ENCODE data around the gene TNP2.

The TNP2 gene

DNA sequence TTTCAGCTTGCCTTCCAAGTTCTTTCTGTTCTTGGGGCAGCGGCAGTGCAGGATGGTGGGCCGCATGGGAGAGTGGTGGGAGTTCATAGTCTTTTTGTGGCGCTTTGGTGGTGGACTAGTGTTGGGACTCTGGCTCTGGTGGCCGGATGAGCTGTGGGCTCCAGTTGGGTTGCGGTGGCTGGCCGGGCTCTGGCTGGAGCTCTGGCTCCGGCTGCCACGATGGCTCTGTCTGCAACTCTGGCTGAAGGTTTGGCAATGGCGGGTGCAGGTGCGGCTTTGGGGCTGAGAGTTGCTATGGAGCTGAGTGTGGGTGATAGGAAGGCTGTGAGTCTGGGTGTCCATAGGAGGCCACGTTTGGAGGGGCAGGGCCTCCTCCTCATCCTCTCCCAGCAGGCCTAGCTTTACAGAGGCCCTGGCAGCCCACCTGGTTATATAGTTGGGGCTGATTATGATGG, at the start of gene TNP2:
Gene TNP2, minus strand, starts transcription at position 405 of the 455 bp plus-strand sequence. Its CDS starts 63 bp downstream, at position 342.
- no peak for DNase-seq

DNA sequence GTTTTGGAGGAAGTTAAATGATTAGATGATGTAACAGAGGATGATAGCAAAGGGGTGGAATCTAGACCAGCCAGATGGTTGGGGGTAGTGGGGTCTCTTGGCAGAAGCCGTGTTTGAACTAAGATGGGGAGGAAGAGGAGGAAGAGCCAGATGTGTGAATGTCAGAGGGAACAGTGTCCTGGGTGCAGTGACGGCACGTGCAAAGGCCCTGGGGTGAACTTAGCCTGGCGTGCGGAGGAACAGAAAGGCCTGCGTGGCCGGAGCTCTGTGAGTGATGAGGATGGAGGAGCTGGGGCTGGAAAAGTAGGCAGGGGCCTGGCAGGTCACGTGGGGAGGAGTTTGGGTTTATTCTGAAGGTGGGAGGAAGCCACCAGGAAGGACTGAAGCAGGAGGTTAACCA, 49.7 kb upstream of the TNP2 start:
- DNase-seq: no peak

DNA sequence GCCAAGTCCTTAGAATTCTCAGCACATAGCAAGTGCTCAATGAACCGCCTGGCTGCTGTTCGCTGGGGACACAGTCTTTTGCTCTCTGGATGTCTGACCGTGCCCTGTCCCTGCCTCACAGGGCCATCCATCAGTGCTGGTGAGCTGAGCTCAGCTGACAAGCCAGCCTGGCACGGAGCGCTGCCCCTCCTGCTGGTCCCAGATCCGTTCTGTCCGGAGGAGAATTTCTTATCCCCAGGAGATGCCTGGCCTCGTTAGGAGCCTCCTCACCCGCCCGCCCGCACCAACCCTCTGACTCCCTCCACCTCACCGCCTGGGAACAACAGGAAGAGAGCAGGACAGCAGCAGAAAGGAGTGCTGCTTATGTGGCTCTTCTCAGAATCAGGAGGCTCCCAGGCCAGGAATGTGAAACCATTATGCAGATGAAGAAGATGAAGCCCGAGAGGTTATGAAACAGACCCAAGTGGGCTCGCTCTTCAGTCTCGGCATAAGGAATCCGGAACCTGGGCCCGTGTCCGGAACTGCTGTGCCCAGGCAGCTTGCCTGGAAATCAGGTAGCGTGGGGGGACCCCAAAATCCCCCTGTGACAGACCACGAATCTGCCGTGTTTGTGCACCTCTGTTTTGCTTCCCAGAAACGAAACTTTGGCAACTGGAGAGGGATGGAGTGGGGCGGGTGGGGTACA, 47.3 kb upstream of the TNP2 start:
- DNase-seq: no peak

DNA sequence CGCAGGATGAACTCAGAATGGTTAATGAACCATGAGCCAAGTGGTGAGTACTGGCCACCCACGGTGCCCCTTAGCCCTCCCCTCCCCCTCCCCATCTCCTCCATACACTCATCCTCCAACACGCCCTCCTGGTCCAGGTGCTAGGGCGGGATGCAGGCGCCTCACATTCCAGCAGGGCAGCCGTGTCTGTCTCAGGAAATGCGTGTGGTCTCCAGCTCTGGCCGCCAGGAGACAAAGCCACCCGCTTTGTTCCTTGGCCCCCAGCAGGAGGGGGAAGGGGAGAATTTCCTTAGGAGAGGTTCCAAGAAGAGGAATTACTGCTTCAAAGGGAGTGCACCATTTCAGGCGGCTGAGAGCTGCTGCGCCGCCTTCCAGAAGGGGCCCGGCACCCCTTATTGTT, 46.4 kb upstream of the TNP2 start:
- no peak for DNase-seq

DNA sequence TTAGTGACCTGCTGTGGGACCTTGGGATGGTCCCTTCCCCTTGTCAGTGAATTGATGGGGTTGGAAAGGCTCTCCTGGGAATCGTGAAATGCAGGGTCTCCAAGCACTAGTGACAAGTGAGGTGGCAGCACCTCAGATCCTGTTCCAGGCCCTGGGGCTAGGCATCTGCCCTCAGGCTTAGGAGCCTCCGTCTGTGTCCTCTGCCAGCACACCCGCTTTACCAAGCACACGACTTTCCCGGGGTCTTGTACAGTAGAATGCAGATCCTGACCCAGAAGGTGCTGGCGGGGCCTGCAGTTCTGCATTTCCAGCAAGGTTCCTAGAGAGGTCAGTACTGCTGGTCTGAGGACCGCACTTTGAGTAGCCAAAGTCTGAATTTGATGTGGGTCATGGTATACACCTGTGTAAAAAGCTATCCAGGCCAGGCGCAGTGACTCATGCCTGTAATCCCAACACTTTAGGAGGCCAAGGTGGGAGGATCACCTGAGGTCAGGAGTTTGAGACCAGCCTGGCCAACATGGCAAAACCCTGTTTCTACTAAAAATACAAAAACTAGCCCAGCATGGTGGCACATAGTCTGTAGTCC, 45.3 kb upstream of the TNP2 start:
- DNase-seq: no peak

DNA sequence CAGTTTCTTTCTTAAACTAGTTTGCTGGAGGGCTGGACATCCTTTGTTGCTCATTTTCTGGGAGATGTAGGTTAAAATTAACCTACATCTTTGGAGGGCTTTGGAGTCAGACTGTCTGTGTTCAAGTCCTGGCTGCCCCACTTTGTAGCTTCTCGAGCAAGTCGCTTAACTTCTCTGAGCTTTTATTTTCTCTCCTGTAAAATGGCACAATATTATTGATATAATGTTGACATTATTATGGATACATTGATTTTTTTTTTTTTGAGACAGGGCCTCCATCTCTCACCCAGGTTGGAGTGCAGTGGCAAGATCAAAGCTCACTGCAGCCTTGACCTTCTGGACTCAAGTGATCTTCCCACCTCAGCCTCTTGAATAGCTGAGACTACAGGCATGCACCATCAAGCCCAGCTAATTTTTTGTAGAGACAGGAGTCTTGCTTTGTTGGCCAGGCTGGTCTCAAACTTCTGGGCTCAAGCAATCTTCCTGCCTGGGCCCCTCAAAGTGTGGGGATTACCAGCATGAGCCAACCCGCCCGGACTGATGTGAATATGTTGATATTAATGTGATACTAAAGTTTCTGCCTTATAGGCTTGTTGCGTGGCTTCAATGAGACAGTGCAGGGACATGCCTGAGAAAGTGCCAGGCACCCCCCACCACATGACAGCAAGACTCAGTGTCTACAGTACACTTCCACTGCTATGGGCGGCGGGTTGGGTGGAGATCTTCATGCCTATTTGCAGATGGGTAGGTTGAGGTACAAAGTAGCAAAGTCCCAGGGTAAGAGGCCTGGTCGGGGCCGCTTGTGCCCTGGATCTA, 44.6 kb upstream of the TNP2 start:
- no peak for DNase-seq

DNA sequence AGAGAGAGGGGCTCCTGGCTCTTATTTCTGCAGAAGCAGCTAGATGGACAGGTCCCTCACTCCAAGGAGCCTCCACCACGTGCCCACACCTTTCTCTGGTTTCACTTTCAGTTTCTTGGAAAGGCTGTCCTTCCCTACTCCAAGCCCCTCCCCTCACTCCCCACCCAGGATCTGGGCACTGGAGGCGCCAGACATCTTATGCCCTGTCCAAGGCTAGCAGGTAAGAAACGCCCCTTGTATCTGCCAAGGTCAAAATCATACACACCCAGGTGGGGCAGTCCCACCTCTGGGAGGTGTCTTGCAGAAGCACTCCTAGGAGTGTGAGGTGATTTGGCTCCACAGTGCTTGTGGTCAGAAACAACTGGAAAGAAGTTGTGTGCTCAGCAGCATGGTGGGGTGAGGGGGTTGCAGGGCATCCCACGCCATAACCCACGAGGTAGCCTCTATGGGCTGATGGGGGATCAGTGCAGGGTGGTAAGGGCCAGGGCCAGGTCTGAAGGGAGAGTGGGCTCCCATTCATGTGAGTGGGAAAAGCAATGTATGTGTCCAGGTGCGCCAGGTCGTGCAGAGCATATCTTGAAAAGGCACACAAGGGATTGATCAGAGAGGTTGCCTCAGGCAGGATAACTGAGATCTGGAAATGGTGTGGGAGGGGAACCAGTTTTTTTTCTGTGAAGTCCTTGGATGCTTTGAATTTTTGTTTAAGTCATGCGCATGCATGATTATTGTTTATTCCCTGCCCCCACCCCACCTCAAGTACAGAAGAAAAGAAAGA, 43.8 kb upstream of the TNP2 start:
- DNase-seq: no peak

DNA sequence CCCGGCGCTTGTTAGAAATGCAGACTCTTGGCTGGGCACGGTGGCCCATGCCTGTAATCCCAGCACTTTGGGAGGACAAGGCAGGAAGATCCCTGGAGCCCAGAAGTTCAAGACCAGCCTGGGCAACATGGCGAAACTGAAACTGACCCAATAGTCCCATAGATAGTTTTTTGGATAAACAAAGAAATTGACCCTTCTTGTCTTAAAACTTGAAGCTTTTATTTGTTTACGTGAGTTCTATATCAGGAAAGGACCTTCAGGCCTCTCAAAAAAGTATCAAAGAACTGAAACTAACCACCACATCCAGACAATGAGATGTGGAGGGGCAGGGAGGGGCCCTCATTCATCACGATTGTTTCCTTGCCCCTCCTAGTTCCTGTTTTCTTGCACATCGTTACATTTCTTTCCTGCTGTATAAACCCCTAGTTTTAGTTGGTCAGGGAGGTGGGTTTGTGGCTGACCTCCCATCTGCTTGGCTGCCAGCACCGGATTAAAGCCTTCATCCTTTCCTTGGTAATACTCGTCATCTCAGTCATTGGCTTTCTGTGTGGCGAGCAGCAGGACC, 42.0 kb upstream of the TNP2 start:
- no peak for DNase-seq

DNA sequence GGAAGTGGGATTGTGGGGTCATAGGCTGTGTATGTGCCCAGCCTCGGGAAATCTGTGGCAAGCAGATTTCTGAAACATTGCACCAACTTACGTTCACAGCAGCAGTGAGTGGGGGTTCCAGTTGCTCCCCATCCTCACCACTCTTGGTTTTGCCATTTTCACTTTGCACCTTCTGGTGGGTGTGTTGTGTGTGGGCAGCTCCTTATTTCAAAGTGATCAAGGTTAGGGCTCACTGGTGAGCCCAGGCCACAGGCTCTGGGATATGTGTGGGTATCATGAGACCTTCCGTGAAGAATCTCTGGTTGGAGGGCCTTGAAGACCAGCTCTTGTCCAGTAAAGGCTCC, 41.5 kb upstream of the TNP2 start:
- no peak for DNase-seq

DNA sequence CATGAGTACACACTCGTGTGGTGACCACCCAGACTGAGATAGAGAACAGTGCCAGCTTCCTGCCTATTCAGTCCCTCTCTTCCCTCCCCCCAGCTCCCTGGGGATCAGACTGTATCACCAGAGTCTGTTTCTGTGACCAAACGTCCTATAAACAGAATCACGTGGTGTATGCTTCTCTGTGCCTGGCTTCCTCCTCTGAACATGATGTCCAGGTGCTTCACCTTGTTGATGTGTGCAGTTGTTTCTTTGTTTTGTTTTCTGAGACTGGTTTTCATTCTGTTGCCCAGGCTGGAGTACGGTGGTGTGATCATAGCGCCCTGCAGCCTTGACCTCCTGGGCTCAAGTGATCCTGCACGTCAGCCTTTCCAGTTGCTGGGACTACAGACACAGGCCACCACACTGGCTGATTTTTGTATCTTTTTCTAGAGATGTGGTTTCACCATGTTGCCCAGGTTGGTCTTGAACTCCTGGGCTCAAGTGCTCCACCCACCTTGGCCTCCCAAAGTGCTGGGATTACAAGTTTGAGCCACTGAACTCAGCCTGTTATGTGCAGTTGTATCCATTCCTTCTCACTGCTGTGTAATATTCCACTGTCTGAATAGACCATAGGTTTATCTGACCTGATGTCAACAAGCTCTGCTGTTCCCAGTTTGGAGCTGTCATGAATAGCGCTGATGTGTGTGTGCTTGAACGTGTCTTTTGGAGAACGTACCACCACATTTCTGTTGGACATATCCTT, 40.9 kb upstream of the TNP2 start:
- no peak for DNase-seq

DNA sequence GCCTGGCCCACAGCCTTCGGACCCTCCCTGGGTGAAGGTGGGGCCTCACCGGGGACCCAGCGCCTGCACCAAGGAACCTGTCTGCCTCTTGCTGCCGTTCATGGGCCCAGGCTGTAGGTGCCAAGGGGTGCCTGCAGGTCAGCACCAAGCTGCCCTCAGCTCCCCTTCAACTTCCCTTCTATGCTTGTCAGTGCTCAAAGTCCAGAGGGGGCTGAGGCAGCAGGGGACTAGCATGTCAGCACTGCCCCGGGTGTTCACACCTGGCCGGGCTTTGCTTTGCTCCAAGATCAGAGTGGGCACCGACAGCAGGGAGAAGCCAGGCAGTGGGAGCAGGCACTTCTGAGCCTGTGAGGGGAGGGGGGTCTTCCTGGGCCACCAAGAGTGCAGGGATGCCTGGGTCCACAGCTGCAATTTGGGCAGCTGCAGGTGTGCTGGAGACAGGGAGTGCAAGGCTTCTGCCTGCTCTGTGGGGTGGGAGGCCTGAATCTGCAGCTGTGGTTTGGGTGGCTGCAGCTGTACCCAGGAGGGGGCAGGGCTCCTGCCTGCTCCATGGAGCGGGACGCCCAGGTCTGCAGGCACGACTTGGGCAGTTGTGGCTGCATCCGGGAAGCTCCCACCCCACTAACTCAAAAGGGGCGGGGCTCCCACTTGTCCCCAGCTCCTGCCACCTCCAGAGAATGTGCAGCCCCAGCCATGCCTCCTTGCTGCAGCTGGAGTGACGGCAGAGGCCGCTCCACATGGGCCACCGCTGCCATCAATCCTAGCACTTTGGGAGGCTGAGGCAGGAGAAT, 39.6 kb upstream of the TNP2 start:
- DNase-seq: no peak

DNA sequence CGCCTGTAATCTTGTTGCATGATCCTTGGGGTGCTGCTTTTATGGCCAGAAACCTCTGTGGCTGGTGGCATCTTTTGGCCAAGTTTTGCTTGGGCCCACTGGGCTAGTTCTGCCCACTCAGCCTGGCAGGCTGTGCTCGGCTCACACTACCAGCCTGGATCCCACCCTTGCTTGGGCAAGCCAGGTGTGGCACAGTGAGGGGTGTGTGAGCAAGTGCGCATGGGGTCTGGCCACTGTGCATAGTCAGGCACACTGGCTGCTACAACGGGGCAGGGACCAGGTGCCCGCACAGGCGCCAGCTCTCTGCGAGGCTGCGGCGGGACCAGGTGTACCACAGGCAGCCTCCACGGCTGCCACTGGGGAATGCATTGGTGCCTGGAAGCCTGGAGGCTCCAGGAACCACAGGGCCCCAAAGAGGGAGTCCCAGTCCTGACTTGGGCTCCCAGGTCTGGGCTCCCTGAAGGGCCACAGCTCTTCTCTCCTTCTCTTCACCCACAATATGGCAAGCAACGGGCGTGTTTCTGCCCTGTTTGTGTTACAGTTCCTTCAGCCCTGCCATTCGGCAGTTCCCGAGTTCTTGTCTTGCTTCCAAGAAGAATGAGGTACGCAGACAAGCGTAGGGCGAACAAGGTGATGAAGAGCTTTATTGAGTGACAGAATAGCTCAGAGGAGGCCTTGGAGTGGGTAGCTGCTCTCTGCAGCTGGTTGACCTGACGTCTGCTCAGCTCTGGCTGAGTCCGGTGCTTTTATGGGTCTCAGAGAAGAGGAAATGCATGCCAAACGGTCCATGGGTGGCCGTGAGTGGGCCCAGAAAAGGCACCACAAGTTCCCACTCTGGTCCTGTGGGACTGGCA, 38.7 kb upstream of the TNP2 start:
- no peak for DNase-seq

DNA sequence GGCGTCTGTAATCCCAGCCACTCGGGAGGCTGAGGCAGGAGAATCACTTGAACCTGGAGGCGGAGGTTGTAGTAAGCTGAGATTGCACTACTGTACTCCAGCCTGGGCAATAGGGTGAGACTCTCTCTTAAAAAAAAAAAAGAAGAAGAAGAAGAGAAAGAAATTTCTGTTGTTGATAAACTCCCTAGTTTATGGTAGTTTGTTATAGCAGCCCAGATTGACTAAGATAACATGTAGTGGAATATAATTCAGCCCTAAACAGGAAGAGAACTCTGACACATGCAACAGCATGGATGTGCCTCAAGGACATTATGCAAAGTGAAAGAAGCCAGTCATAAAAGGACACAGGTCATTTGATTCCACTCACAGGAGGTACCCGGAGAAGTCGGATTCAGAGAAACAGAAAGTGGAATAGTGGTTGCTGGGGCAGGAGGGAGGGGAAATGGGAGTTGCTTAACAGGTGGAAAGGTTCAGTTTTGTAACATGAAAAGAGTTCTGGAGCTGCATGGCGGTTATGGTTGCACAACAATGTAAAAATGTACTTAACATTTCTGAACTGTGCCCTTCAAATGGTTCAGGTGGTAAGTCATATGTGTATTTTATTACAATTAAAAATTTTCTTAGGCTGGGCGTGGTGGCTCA, 38.0 kb upstream of the TNP2 start:
- DNase-seq: no peak

DNA sequence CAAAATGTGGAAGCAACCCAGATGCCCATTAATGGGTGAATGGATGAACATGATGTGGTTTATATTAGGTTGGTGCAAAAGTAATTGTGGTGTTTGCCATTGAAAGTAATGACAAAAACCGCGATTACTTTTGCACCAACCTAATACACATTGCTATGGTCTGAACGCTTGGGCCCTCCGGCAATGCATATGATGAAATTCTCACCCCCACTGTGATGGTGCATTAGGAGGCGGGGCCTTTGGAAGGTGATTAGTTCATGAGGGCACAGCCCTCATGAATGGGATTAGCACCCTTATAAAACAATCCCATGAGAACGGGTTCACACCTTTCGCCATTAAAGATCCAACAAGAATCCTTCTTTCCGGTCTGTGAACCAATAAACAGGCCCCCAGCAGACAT, 37.3 kb upstream of the TNP2 start:
- DNase-seq: no peak

DNA sequence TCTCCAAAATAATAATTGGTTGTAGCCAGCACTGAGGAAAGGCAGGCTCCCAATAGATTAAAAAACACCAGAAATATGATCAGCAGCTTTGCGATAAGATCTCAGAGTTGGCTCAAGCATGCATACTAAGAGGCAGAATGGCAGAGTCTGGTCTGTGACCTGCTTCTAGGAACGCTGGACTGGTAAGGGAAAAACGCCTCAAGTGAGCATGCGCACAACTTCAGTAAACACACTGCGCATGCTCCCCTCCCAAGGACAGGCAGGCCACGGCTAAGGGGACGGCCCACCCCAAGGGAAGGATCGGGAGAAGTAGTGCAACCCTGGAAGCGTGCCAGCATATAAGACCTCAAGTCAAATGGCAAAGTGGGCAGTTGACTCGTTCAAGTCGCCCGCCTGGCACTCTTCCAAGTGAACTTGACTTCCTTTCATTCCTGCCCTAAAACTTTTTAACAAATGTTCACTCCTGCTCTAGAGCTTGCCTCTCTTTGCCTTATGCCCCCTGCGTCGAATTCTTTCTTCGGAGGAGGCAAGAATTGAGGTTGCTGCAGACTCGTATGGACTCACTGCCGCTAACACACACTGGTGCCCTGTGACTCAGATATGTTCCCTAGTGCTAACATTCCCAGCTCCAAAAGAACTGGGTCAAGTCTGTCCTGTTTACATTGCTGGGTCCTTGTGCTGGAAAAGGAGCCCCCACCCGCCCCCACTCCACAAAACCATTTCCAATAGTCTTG, 34.4 kb upstream of the TNP2 start:
- DNase-seq: no peak

DNA sequence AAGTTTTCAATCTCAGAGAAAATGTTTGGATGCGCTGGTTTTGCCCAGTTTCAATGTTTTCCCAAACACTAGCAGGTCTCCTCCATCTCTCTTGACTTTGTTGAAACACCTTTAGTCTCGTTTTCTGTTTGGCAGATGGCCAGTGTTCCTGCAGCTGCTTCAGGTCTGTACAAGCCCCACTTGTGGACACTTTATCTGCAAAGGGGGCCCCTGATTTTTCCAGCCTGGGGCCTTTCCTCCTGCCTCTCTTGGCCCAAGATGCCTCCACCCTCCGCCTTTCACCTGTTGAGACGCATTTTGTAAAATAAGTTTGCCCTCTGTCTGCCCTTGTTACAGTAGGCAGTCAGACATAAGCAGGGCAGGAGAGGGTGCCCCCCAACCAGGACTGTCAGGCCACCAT, 33.9 kb upstream of the TNP2 start:
- DNase-seq: no peak

DNA sequence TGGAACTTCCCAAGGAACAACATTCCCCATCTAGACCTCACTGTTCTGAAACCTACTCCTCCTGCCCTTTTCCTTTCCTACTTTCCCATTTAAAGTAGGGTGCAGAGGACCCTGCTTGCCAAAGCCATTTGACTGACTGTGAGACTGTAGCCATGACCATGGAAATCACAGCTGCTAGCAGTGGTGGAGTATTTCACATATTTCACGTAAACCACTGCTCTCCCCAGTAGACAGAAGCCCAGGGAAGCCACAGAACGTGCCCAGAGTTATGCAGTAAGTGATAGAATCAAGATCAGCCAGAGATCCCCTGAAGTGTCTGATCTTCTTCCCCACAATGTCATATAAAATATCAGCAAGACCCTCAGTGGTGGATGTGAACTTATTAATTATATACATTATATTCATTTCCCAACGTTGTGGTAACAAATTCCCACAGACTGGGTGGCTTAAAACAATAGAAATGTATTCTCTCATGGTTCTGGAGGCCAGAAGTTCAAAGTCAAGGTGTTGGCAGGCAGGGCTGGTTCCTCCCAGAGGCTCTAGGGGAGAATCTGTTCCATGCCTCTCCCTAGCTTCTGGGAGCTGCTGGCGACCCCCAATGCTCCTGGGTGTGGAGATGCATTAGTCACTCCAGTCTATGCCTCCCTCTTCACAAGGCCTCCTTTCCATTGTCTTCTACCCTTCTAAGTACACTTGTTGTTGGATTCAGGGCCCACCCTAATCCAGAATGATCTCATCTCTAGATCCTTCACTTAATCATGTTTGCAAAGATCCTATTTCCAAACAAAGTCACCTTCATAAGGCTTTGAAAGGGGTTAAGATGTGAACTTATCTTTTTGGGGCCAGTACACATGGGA, 32.7 kb upstream of the TNP2 start:
- DNase-seq: no peak

DNA sequence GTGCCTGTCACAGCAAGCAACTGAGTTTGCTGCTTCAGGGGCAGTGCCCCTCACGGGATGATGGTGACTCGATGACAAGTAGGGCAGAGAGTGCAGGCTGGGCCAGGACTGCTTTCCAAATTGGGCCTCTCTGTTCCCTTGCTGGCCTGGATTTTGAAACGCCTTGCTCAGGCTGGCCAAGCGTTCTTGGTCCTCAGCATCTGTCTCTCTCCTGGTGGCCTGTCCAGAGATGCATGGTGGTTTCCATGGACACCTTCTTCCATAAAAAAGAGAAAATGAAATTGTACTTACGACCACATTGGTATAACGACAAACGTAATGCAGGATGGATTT, 31.4 kb upstream of the TNP2 start:
- DNase-seq: no peak

Measured in activated naive CD4-positive, alpha-beta T cell treated with Interleukin-2 at 50 U/mL for 16 hours (primary cell).